Measurements from ENCODE around the gene CDH1.
A peak's percentile ranks its signal among the peaks of the same experiment; 100 is the strongest.
"Not testable (repeated sequence)": the region's sequence is repeated elsewhere in the genome, so short reads cannot be mapped to it uniquely, and the experiment has no call there.

Gene CDH1

GRCh38 chr16:68790944-68791343 is 53.9 kb downstream of the CDH1 start:
- no peak for DNase-seq

- peak; percentile 44 for DNase-seq
Observed at GRCh38 chr16:68792465-68793324, 55.6 kb downstream of the CDH1 start.

GRCh38 chr16:68793401-68793857 is 56.3 kb downstream of the CDH1 start:
- no peak for DNase-seq

- DNase-seq = no peak
Observed at GRCh38 chr16:68798398-68798797, 61.3 kb downstream of the CDH1 start.

GRCh38 chr16:68800257-68800875 is 63.3 kb downstream of the CDH1 start:
- DNase-seq = peak; percentile 84

- peak; percentile 76 for DNase-seq
Observed at GRCh38 chr16:68802190-68802589, 65.1 kb downstream of the CDH1 start.

- DNase-seq = no peak
Observed at GRCh38 chr16:68806422-68806821, 69.3 kb downstream of the CDH1 start.

GRCh38 chr16:68806981-68807380 is 69.9 kb downstream of the CDH1 start:
- no peak for DNase-seq

GRCh38 chr16:68814516-68814915 is 77.4 kb downstream of the CDH1 start:
- no peak for DNase-seq

- peak; percentile 95 for DNase-seq
Observed at GRCh38 chr16:68823401-68824135, 86.5 kb downstream of the CDH1 start.

- DNase-seq = no peak
Observed at GRCh38 chr16:68825427-68825826, 88.3 kb downstream of the CDH1 start.

GRCh38 chr16:68826652-68827051 is 89.6 kb downstream of the CDH1 start:
- no peak for DNase-seq

GRCh38 chr16:68833251-68833650 is 96.2 kb downstream of the CDH1 start:
- no peak for DNase-seq

- no peak for DNase-seq
Observed at GRCh38 chr16:68834550-68834949, 97.5 kb downstream of the CDH1 start.

GRCh38 chr16:68835970-68836369 is 98.9 kb downstream of the CDH1 start:
- no peak for DNase-seq

- no peak for DNase-seq
Observed at GRCh38 chr16:68839831-68840230, 102.7 kb downstream of the CDH1 start.

- not testable (repeated sequence) for DNase-seq
Observed at GRCh38 chr16:68842964-68843481, 105.9 kb downstream of the CDH1 start.

- peak; percentile 82 for DNase-seq
Observed at GRCh38 chr16:68843482-68844210, 106.6 kb downstream of the CDH1 start, which contains the start of gene TANGO6. Gene TANGO6 (plus strand): TSS chr16:68843531. CDS start chr16:68843618, 87 bp downstream.

GRCh38 chr16:68844211-68844564 is 107.1 kb downstream of the CDH1 start:
- no peak for DNase-seq

- no peak for DNase-seq
Observed at GRCh38 chr16:68848786-68849185, 111.7 kb downstream of the CDH1 start.

GRCh38 chr16:68850481-68850880 is 113.4 kb downstream of the CDH1 start:
- no peak for DNase-seq

- DNase-seq = no peak
Observed at GRCh38 chr16:68851601-68852000, 114.5 kb downstream of the CDH1 start.

GRCh38 chr16:68857479-68857878 is 120.4 kb downstream of the CDH1 start:
- no peak for DNase-seq
